HT1080 (cell line): ENCODE data around the gene STXBP4. TPM values are rescaled to one million over a fixed set of nuclear protein-coding genes. Genes with fewer than 3 reads are reported as not detected.

Source experiments
- DNase-seq: peaks from one replicate; pipeline ENCODE4 v3.0.0-alpha.2; 2015; ENCODE audit warnings: low read depth
- total RNA-seq: library from RNA; depleted of rRNA; stranded (reverse); fragments of >200 nt; shearing (Covaris generic); gene quantifications from 2 replicates; pipeline ENCODE4 v1.2.3, GENCODE V29; 2014

Gene STXBP4
- total RNA-seq, 1 experiment from 2014 or later: 1.9 TPM

DNA sequence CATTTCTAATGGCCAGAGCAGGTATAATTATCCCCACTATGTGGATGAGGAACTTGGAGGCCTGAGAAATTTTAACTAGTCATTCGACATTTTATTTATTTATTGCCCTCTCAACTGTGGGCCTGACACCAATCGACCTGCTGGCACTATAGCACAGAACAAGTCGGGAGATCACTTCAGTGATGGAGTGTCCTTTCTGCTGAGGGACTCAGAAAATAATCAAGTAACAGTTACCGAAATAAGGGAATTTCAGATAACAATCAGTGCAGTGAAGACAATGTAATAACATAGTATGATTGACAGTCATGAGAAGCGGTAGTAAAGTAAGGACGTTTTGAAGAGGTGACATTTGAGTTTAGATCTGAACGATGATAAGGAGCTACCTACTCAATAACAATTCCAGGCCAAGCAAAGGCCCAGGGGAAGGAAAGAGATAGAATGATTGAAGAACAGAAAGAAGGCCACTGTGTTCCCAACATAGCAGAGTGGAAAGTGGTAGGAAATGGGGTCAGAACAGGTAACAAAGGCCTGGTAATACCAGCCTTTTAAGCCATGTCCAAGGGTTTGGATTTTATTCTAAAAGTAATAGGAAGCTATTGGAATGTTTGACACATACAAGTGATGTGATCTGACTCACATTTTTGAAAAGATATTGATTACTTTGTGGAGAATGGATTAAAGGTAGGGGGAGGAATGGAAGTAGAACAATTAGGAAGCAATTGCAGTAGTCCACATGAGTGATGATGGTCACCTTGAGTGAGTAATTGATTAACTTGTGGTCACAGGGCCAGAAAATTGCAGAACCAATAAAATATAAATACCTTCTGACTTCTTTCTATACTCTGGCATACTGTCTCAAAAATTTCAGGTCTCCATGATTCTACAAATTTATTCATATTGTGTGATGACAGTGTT, 1.4 kb downstream of the STXBP4 start:
- DNase-seq: no peak

DNA sequence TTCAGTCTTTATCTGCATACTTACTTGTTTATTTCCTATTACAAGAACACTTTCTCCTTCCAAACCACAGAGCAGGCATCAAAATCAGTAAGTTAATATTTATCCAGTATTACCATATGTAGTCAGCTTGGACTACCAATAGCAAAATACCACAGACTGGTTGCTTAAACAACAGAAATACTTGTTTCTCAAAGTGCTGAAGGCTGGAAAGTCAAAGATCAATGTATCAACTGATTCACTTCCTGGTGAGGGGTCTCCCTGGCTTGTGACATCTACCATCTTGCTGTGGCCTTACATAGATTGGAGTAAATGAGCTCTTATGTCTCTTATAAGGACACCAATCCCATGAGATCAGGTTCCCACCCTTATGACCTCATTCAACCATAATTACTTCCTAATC, 2.6 kb downstream of the STXBP4 start:
- no peak for DNase-seq

- DNase-seq: no peak
These were observed 3.3 kb downstream of the STXBP4 start for GRCh38 chr17:54971901-54972300.

- DNase-seq: no peak
These were observed 4.0 kb downstream of the STXBP4 start for GRCh38 chr17:54972406-54973138.

DNA sequence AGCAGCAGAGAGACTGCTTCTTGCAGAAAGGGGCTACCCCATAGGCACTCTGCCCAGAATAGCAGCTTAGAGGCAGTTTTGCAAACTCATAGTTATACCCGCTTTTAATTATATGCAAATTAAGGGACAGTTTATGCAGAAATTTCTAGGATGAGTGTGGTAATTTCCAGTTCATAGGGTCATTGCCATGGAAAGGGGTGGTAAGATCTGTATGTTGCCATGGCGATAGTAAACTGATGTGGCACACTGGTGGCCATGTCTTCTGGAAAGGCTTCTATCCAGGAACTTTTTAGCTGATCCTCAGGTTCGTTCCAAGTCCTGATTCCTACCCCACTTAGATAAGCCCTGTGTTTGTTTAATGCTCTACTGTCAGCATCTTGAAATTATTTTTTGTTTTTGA, 6.2 kb downstream of the STXBP4 start:
- DNase-seq: no peak

GRCh38 chr17:54976316-54976715, 7.8 kb downstream of the STXBP4 start:
- no peak for DNase-seq

- no peak for DNase-seq
These were observed 9.2 kb downstream of the STXBP4 start for GRCh38 chr17:54977744-54978143.

- no peak for DNase-seq
These were observed 11.1 kb downstream of the STXBP4 start for GRCh38 chr17:54979657-54980056.

GRCh38 chr17:54980375-54980774, 11.8 kb downstream of the STXBP4 start:
- DNase-seq: no peak

- no peak for DNase-seq
These were observed 13.8 kb downstream of the STXBP4 start for GRCh38 chr17:54982399-54982798.

DNA sequence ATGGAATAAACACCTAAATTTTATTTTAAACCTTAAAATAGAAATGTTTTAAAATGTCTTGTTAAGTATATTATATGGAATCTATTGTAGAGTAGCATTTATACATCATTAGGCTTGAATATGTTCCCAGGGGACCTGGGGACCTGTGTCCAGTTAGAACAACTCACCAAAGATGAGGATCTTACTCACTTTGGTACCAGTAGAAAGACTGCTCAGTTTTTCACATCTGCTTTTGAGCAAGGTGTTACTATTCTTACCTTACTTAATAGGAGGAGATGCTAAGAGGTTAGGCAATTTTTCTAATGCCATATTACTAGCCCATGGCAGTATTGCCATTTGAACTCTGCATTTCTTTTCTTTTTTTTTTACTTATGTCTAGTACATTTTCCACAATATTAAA, 14.7 kb downstream of the STXBP4 start:
- no peak for DNase-seq

- DNase-seq: no peak
These were observed 16.9 kb downstream of the STXBP4 start for GRCh38 chr17:54985476-54985875.

DNA sequence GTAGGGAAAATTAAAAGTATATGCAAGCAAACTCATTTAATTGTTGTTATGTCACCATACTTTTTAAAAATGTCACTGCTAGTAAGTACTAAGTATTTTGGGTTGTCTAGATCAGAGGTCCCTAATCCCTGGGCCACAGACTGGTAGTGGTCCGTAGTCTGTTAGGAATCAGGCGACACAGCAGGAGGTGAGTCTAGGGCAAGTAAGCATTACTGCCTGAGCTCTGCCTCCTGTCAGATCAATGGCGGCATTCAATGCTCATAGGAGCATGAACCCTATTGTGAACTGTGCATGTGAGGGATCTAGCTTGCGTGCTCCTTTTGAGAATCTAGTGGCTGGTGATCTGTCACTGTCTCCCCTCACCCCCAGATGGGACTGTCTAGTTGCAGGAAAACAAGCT, 21.6 kb downstream of the STXBP4 start:
- DNase-seq: no peak

GRCh38 chr17:54991567-54991966, 23.0 kb downstream of the STXBP4 start:
- DNase-seq: no peak

GRCh38 chr17:54992797-54993639, 24.5 kb downstream of the STXBP4 start:
- peak; percentile 21 for DNase-seq

GRCh38 chr17:54996441-54996840, 27.9 kb downstream of the STXBP4 start:
- DNase-seq: no peak

DNA sequence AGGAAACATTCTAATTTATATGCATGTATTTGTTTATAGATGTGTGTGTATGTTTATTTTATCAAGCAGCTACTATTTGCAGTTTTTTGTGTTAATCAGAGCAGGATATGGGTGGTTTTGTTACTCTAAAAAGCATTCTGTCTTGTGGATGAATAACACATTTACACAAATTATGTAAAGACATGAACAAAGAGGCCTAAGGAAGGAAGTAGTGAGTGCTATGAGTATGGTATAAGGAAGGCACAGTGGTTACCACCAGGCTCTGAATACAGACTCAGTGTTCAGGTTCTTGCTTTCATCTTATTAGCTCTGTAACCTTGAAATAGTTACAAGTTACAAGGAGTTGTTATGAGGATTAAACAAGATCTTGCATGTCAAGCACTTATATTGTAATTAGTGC, 33.9 kb downstream of the STXBP4 start:
- no peak for DNase-seq

DNA sequence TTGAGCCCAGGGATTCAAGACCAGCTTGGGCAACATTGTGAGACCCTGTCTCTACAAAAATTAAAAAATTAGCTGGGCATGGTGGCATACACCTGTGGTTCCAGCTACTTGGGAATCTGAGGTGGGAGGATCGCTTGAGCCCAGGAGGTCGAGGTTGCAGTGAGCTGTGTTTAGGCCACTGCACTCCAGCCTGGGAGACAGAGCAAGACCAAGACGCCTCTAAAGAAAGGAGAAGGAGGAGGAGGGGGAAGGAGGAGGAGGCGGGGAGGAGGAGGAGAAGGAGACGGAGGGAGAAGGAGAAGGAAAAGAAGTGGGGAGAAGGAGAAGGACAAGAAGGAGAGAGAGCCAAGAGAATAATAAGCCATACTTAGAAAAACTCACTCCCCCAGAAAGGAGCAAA, 35.9 kb downstream of the STXBP4 start:
- DNase-seq: no peak

DNA sequence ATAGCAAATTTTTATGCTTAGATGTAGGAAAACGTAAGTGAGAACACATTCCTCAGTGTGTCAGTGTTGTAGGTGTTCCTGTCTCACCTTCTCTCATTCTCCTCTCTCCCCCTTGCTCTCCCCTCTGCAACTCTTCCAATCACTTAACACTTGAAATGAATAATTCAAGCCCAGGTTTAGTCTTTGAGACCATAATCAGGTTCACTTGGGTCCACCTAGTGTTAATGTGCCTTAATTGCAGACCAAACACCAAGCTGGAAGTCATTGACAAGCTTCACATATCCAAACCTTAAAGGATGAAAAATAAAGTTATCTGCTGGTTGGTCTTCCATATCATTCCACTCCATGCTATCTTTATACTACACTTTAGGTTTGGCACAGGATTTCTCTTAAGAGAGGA, 37.0 kb downstream of the STXBP4 start:
- DNase-seq: no peak

GRCh38 chr17:55023626-55024025, 55.1 kb downstream of the STXBP4 start:
- no peak for DNase-seq

GRCh38 chr17:55037828-55038227, 69.3 kb downstream of the STXBP4 start:
- DNase-seq: no peak

GRCh38 chr17:55038291-55038690, 69.7 kb downstream of the STXBP4 start:
- DNase-seq: no peak
